HFF-Myc (cell line): ENCODE data around the gene MRGPRX2.

Source experiments
- DNase-seq: peaks from one replicate; pipeline ENCODE4 v3.0.0-alpha.2; 2011; ENCODE audit warnings: low read depth; ENCODE audit errors: extremely low read depth
- H3K4me3 ChIP-seq: replicated peaks from 2 replicates; pipeline ENCODE4 v1.5.1; 2011; ENCODE audit warnings: low read depth, mild to moderate bottlenecking, control low read depth, low read length
- TF ChIP-seq, protein P1 (sequence below): IDR thresholded peaks from 2 replicates; pipeline ENCODE4 v1.5.1; 2012; ENCODE audit warnings: mild to moderate bottlenecking, low read depth, low read length, control low read depth; ENCODE audit errors: missing control alignments

Gene MRGPRX2

GRCh38 chr11:19039409-19039808, 21.1 kb downstream of the MRGPRX2 start:
- no peak for DNase-seq
- TF ChIP-seq, protein P1, sequence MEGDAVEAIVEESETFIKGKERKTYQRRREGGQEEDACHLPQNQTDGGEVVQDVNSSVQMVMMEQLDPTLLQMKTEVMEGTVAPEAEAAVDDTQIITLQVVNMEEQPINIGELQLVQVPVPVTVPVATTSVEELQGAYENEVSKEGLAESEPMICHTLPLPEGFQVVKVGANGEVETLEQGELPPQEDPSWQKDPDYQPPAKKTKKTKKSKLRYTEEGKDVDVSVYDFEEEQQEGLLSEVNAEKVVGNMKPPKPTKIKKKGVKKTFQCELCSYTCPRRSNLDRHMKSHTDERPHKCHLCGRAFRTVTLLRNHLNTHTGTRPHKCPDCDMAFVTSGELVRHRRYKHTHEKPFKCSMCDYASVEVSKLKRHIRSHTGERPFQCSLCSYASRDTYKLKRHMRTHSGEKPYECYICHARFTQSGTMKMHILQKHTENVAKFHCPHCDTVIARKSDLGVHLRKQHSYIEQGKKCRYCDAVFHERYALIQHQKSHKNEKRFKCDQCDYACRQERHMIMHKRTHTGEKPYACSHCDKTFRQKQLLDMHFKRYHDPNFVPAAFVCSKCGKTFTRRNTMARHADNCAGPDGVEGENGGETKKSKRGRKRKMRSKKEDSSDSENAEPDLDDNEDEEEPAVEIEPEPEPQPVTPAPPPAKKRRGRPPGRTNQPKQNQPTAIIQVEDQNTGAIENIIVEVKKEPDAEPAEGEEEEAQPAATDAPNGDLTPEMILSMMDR: no peak

GRCh38 chr11:19032990-19033389, 27.5 kb downstream of the MRGPRX2 start:
- no peak overlapping the region for H3K4me3 ChIP-seq
- DNase-seq: no peak
- TF ChIP-seq, protein P1: no peak

More at GRCh38 chr11:19039409-19039808, 21.1 kb downstream of the MRGPRX2 start:
- no peak overlapping the region for H3K4me3 ChIP-seq

GRCh38 chr11:19027829-19028595, 32.5 kb downstream of the MRGPRX2 start:
- peak; percentile 33 for DNase-seq
- H3K4me3 ChIP-seq: no peak overlapping the region
- TF ChIP-seq, protein P1: no peak

- no peak overlapping the region for H3K4me3 ChIP-seq
- DNase-seq: no peak
- TF ChIP-seq, protein P1: no peak
Measured at GRCh38 chr11:19026862-19027261, 33.7 kb downstream of the MRGPRX2 start.

GRCh38 chr11:19025481-19026406, 34.8 kb downstream of the MRGPRX2 start:
- DNase-seq: no peak
- TF ChIP-seq, protein P1: no peak
- no peak overlapping the region for H3K4me3 ChIP-seq

DNA sequence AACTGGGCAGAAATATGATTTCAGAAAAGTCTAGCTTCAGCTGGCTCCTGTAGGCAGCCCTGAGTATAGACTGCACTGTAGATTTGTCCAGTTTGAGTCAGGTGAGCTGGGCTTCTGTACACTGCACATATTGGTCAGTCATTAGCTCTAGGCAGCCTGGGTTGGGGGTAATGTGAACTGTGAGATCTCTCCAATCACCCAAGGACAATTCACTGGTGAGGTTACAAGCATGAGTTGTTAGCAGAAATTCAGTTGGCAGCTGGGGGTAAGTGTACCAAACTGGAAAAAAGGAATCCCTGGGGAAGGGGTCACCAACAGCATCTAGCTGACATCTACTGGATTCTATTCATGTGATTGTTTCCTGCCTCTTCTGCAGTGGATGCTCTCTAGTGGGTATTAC, 39.7 kb downstream of the MRGPRX2 start:
- DNase-seq: no peak
- TF ChIP-seq, protein P1: no peak
- no peak overlapping the region for H3K4me3 ChIP-seq
